Measurements from ENCODE around the gene DNMBP. TPM values are rescaled to one million over a fixed set of nuclear protein-coding genes. Genes with fewer than 3 reads are reported as not detected.

Gene DNMBP
- total and polyA plus RNA-seq, 2 experiments from 2014 or later = 13.4 to 31.2 TPM

DNA sequence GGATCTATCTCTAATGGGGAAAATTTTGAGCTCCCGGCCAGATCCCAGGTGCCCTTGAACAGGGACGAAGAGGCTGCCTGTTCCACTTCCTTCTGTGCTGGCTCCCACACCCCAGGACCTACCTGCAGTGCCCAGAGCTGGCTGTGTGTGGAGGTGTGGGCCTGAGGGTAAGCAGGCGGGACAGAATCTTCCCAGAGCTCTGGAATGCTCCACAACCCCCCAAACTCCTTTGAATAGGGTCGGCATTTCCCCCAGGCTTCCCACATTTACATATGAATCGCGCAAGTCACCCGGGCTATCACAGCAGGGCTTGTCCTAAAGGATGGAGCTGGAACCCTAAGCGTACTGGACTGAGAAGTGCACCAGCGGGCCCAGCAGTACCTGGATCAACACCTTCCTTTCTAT lies 95.9 kb downstream of the DNMBP start:
- peaks cover 7% of the 10 kb centered on the region for H3F3A ChIP-seq (replicated peaks; ENCODE audit: low read depth)
- ATAC-seq (peak; percentile 95), DNase-seq (ENCODE audit: low spot score) (peak; percentile 99)
- peaks cover 9% of the 10 kb centered on the region for H4K20me1 ChIP-seq (replicated peaks; ENCODE audit: insufficient read depth)
- peaks cover 35% of the 10 kb centered on the region for H3K36me3 Mint-ChIP-seq (ENCODE audit: low read depth)
- H3K9me3 Mint-ChIP-seq = no peaks in the 10 kb centered on the region; the same call in 2 of the 3 replicates
- H3K4me1 Mint-ChIP-seq = peaks cover 39% of the 10 kb centered on the region
- H3K4me2 ChIP-seq = peak overlapping the region; percentile 91
- H3K4me3 ChIP-seq = peak overlapping the region; percentile 84
- peaks cover 16% of the 10 kb centered on the region for H3K27me3 Mint-ChIP-seq (ENCODE audit: insufficient read depth, low read depth, poor library complexity)
- peaks cover 64% of the 10 kb centered on the region for H3K79me2 ChIP-seq (replicated peaks; ENCODE audit: insufficient read depth)
- H3K27me3 ChIP-seq (ENCODE audit: insufficient read depth) = no peaks in the 10 kb centered on the region
- H3K27ac ChIP-seq (ENCODE audit: low read depth) = peak overlapping the region; percentile 97
- H3K9me2 ChIP-seq (ENCODE audit: insufficient read depth) = no peaks in the 10 kb centered on the region
- H3K4me1 ChIP-seq (ENCODE audit: insufficient read depth) = peaks cover 37% of the 10 kb centered on the region
- peak overlapping the region; percentile 96 for H3K4me3 Mint-ChIP-seq
- H2AFZ ChIP-seq = no peak overlapping the region
- peak overlapping the region; percentile 97 for H3K27ac Mint-ChIP-seq
- H3K36me3 ChIP-seq (ENCODE audit: insufficient read depth) = peaks cover 6% of the 10 kb centered on the region
- no peak for TF ChIP-seq EZH2phosphoT487 (IDR thresholded peaks at IDR 0.05; ENCODE audit: unreplicated experiment)
- peak; percentile 74 for TF ChIP-seq CREB1 (CRISPR knock-in tag; IDR thresholded peaks at IDR 0.05; ENCODE audit: low read depth)
- peak; percentile 71 for TF ChIP-seq NANOG (IDR thresholded peaks at IDR 0.05; ENCODE audit: borderline replicate concordance)
- no peak for TF ChIP-seq ZNF114 (CRISPR knock-in tag; IDR thresholded peaks at IDR 0.05)
- TF ChIP-seq JUNB (IDR thresholded peaks at IDR 0.05; ENCODE audit: unreplicated experiment) = no peak
- peak; percentile 98 for TF ChIP-seq POLR2AphosphoS5 (IDR thresholded peaks at IDR 0.05; ENCODE audit: low read depth)
- TF ChIP-seq, protein P1, sequence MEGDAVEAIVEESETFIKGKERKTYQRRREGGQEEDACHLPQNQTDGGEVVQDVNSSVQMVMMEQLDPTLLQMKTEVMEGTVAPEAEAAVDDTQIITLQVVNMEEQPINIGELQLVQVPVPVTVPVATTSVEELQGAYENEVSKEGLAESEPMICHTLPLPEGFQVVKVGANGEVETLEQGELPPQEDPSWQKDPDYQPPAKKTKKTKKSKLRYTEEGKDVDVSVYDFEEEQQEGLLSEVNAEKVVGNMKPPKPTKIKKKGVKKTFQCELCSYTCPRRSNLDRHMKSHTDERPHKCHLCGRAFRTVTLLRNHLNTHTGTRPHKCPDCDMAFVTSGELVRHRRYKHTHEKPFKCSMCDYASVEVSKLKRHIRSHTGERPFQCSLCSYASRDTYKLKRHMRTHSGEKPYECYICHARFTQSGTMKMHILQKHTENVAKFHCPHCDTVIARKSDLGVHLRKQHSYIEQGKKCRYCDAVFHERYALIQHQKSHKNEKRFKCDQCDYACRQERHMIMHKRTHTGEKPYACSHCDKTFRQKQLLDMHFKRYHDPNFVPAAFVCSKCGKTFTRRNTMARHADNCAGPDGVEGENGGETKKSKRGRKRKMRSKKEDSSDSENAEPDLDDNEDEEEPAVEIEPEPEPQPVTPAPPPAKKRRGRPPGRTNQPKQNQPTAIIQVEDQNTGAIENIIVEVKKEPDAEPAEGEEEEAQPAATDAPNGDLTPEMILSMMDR (conservative IDR thresholded peaks at IDR 0.05; ENCODE audit: low read depth in 2 of 2) = peak; percentile 63 to 77
- TF ChIP-seq, protein P2, sequence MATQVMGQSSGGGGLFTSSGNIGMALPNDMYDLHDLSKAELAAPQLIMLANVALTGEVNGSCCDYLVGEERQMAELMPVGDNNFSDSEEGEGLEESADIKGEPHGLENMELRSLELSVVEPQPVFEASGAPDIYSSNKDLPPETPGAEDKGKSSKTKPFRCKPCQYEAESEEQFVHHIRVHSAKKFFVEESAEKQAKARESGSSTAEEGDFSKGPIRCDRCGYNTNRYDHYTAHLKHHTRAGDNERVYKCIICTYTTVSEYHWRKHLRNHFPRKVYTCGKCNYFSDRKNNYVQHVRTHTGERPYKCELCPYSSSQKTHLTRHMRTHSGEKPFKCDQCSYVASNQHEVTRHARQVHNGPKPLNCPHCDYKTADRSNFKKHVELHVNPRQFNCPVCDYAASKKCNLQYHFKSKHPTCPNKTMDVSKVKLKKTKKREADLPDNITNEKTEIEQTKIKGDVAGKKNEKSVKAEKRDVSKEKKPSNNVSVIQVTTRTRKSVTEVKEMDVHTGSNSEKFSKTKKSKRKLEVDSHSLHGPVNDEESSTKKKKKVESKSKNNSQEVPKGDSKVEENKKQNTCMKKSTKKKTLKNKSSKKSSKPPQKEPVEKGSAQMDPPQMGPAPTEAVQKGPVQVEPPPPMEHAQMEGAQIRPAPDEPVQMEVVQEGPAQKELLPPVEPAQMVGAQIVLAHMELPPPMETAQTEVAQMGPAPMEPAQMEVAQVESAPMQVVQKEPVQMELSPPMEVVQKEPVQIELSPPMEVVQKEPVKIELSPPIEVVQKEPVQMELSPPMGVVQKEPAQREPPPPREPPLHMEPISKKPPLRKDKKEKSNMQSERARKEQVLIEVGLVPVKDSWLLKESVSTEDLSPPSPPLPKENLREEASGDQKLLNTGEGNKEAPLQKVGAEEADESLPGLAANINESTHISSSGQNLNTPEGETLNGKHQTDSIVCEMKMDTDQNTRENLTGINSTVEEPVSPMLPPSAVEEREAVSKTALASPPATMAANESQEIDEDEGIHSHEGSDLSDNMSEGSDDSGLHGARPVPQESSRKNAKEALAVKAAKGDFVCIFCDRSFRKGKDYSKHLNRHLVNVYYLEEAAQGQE (IDR thresholded peaks at IDR 0.05; ENCODE audit: unreplicated experiment) = peak; percentile 39
- TF ChIP-seq, protein P3, sequence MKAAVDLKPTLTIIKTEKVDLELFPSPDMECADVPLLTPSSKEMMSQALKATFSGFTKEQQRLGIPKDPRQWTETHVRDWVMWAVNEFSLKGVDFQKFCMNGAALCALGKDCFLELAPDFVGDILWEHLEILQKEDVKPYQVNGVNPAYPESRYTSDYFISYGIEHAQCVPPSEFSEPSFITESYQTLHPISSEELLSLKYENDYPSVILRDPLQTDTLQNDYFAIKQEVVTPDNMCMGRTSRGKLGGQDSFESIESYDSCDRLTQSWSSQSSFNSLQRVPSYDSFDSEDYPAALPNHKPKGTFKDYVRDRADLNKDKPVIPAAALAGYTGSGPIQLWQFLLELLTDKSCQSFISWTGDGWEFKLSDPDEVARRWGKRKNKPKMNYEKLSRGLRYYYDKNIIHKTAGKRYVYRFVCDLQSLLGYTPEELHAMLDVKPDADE (IDR thresholded peaks at IDR 0.05) = peak; percentile 63

DNA sequence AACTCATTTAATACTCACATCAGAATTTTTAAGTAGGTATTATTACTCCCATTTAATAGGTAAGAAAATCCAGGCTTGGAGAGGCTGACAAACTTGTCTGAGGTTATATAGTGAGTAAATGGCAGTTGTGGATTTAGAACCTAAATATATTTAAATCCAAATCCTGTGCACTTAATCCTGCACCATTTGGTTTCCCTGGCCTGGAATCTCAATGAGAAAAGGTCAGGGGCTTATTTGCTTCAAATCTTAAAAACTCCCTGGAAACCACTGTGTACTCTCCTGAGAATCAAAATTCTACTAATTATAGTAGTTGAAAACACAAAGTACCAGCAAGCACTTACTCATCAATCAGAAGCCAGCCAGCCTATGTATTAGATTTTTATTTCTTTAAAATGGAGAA lies 97.7 kb downstream of the DNMBP start:
- peak overlapping the region; percentile 96 for H3K4me3 Mint-ChIP-seq
- Histone ChIP-seq H3K27ac (ENCODE audit: low read depth) (peak overlapping the region; percentile 97), H3K4me2 (peak overlapping the region; percentile 91), H3K27me3 (ENCODE audit: insufficient read depth) (no peaks in the 10 kb centered on the region), H3K4me3 (peak overlapping the region; percentile 84), H3K79me2 (replicated peaks; ENCODE audit: insufficient read depth) (peaks cover 80% of the 10 kb centered on the region), H2AFZ (no peak overlapping the region), H3F3A (replicated peaks; ENCODE audit: low read depth) (0 out of 2 replicates have a peak, but pooled peaks cover 2% of the 10 kb centered on the region), H3K36me3 (ENCODE audit: insufficient read depth) (peaks cover 24% of the 10 kb centered on the region), H3K9me2 (ENCODE audit: insufficient read depth) (no peaks in the 10 kb centered on the region), H3K4me1 (ENCODE audit: insufficient read depth) (peaks cover 26% of the 10 kb centered on the region), H4K20me1 (replicated peaks; ENCODE audit: insufficient read depth) (peaks cover 10% of the 10 kb centered on the region)
- peak overlapping the region; percentile 97 for H3K27ac Mint-ChIP-seq
- ATAC-seq (no peak), DNase-seq (ENCODE audit: low spot score) (no peak)
- H3K36me3 Mint-ChIP-seq (ENCODE audit: low read depth) = peaks cover 53% of the 10 kb centered on the region
- H3K4me1 Mint-ChIP-seq = peaks cover 32% of the 10 kb centered on the region
- no peak for TF ChIP-seq ZNF114 (CRISPR knock-in tag; IDR thresholded peaks at IDR 0.05)
- H3K9me3 Mint-ChIP-seq = no peaks in the 10 kb centered on the region
- H3K27me3 Mint-ChIP-seq (ENCODE audit: insufficient read depth, low read depth, poor library complexity) = peaks cover 8% of the 10 kb centered on the region

All from GM23338 (cell line).